Right cardiac atrium (tissue), 5 donors: ENCODE measurements around the gene ITGAX. TPM values are rescaled to one million over a fixed set of nuclear protein-coding genes. Genes with fewer than 3 reads are reported as not detected.

Source experiments
- ATAC-seq, 2 donors: fragments of 200-7000 bp; cut with Tn5 transposase; one replicate each; pipeline versions ENCODE4 v1.8.0 to v1.9.1; 2020; ENCODE audit warnings: moderate library complexity in 2 of 2, mild to moderate bottlenecking in 1 of 2
- DNase-seq, 3 donors: peaks; one replicate each; pipeline ENCODE4 v3.0.0-alpha.2; 2020
- H3K27ac ChIP-seq: one replicate; pipeline ENCODE4 v1.5.1; 2013; ENCODE audit warnings: mild to moderate bottlenecking, low read length, control low read depth, moderate library complexity
- H3K27me3 ChIP-seq: one replicate; pipeline ENCODE4 v1.6.1; 2013; ENCODE audit not compliant: control insufficient read depth, insufficient read depth
- H3K4me1 ChIP-seq: one replicate; pipeline ENCODE4 v1.6.1; 2013; ENCODE audit warnings: low read length; ENCODE audit not compliant: control insufficient read depth, insufficient read depth
- H3K4me3 ChIP-seq: one replicate; pipeline ENCODE4 v1.5.1; 2013; ENCODE audit warnings: low read length, control low read depth
- H3K9me3 ChIP-seq: one replicate; pipeline ENCODE4 v1.6.1; 2013; ENCODE audit warnings: low read length; ENCODE audit not compliant: control insufficient read depth
- WGBS: extraction: QIAGEN DNeasy Blood & Tissue Kit; methylation state at CpG from one replicate; pipeline ENCODE4 v1.1.7; 2013; 5-methylcytosine and 5-hydroxymethylcytosine counted together
- intact Hi-C, 4 donors: fragments of 100-400 bp; cut with DNase I; formaldehyde crosslinking; loops; one replicate each; pipeline versions ENCODE4 v1.11.0 to v1.14.0; 2022 to 2023
- polyA plus RNA-seq: library from polyadenylated mRNA; stranded (reverse); fragments of 200-250 nt; gene quantifications from one replicate; pipeline ENCODE4 v1.2.3, GENCODE V29; 2013
- total RNA-seq, 4 donors: library from RNA; stranded (reverse); fragmentation: NEBNext Ultra II Directional; extraction: Animal tissue kit (Norgen Biotek cat#: 25700); gene quantifications; one replicate each; pipeline ENCODE4 v1.2.1, GENCODE V29; 2021
- donor health status: healthy with polysubstance abuse.
- donor health status: DM: no; HTN: yes; CAD: no.
- donor health status: DM: no; HTN: no; CAD: no.
- donor health status: DM: no; HTN: yes; CAD: no; lungs with severe emphysema.
- donor health status: DM: yes; HTN: yes; CAD: no.

The ITGAX gene
- total and polyA plus RNA-seq, 5 donors = 1.1 to 2.1 (median 1.8) TPM

DNA sequence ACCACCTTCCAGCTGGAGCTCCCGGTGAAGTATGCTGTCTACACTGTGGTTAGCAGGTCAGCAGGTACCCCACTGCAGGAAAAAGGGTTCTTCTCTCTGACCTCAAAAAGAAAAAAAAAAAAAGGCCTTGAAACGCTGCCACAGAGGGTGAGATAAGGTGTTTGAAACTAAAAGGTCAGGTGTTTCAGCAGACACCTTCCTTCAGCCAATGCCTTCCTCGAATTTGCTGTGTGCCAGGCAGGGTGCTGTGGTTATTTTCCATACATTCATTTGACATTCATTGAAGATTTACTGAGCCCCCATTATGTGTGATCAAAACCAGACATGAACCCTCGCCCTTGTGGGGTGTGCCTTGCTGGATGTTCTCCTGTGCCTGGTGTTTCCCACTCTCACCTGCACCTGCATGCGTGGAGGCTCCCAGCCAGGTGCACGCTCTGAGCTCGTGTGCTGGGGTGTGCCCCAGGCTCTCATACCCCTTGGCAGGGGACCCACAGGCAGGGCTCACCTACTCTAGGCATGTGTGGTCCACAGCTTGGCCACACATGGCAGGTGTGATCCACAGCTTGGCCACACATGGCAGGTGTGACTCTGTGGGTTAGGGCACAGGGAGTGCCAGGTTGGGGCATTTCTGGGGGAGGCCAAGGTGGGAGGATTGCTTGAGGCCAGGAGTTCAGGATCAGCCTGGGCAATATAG, 22.4 kb downstream of the ITGAX start:
- Histone ChIP-seq H3K27ac (no peak overlapping the region), H3K9me3 (no peaks in the 10 kb centered on the region), H3K4me1 (no peaks in the 10 kb centered on the region), H3K4me3 (no peak overlapping the region), H3K27me3 (no peaks in the 10 kb centered on the region)
- WGBS = 70% methylated on average over 7 of the region's 7 CpGs
- ATAC-seq (no peak), DNase-seq (no peak)
- intact Hi-C loops = no loop called here

DNA sequence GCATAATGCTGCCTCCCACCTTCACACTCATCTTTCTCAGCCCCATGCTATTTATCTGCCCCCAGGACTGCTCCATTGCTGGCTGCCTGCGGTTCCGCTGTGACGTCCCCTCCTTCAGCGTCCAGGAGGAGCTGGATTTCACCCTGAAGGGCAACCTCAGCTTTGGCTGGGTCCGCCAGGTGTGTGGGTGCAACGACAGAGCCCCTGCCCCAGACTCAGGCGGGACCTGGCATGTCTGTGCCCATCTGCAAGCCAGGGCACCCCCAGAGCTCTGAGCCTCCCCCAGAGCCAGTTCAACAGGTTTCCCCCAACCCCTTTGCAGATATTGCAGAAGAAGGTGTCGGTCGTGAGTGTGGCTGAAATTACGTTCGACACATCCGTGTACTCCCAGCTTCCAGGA, 25.2 kb downstream of the ITGAX start:
- DNase-seq (no peak), ATAC-seq (peak in 1 of 2 donors; percentile 35)
- WGBS = 68% methylated on average over 12 of the region's 12 CpGs
- H3K4me1 ChIP-seq = no peaks in the 10 kb centered on the region
- intact Hi-C loops = no loop called here
- H3K27ac ChIP-seq = no peak overlapping the region
- H3K4me3 ChIP-seq = no peak overlapping the region
- H3K9me3 ChIP-seq = no peaks in the 10 kb centered on the region
- no peaks in the 10 kb centered on the region for H3K27me3 ChIP-seq

DNA sequence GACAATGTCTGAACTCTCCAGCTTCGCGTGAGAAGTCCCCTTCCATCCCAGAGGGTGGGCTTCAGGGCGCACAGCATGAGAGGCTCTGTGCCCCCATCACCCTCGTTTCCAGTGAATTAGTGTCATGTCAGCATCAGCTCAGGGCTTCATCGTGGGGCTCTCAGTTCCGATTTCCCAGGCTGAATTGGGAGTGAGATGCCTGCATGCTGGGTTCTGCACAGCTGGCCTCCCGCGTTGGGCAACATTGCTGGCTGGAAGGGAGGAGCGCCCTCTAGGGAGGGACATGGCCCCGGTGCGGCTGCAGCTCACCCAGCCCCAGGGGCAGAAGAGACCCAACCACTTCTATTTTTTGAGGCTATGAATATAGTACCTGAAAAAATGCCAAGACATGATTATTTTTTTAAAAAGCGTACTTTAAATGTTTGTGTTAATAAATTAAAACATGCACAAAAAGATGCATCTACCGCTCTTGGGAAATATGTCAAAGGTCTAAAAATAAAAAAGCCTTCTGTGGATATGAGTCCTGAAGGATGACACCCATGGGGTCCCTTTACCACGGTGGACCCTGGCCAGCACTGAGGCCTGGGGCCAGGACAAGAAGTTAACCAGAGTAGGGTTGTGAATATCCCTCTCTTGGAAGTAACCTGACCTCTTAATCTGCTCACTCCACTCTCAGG, 27.6 kb downstream of the ITGAX start:
- DNase-seq = peak; percentile 59 to 85 (median 83)
- intact Hi-C loops = no loop called here
- Histone ChIP-seq H3K27ac (no peak overlapping the region), H3K9me3 (no peaks in the 10 kb centered on the region), H3K4me1 (no peaks in the 10 kb centered on the region), H3K4me3 (no peak overlapping the region), H3K27me3 (no peaks in the 10 kb centered on the region)
- peak; percentile 72 to 77 for ATAC-seq
- 22% methylated on average over 14 of the region's 14 CpGs for WGBS

DNA sequence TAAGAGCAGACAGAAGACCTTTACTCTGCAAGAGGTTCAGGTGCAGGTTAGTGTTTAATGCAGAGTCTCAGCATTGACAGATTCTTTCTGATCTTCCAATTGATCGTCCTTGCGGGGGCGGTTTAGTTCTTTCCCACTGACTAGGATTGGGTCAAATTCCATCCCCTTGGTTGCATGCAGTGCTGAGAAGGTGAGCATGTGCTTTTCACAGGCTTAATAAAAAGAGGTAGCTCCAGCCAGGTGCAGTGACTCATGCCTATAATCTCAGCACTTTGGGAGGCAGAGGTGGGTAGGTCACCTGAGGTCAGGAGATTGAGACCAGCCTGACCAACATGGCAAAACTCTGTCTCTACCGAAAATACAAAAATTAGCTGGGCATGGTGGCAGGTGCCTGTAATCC, 30.7 kb downstream of the ITGAX start:
- no peak overlapping the region for H3K27ac ChIP-seq
- no peak overlapping the region for H3K4me3 ChIP-seq
- ATAC-seq = no peak
- no peaks in the 10 kb centered on the region for H3K9me3 ChIP-seq
- H3K27me3 ChIP-seq = no peaks in the 10 kb centered on the region
- no peaks in the 10 kb centered on the region for H3K4me1 ChIP-seq
- intact Hi-C loops = no loop called here
- no peak for DNase-seq
- 83% methylated on average over 4 of the region's 4 CpGs for WGBS

DNA sequence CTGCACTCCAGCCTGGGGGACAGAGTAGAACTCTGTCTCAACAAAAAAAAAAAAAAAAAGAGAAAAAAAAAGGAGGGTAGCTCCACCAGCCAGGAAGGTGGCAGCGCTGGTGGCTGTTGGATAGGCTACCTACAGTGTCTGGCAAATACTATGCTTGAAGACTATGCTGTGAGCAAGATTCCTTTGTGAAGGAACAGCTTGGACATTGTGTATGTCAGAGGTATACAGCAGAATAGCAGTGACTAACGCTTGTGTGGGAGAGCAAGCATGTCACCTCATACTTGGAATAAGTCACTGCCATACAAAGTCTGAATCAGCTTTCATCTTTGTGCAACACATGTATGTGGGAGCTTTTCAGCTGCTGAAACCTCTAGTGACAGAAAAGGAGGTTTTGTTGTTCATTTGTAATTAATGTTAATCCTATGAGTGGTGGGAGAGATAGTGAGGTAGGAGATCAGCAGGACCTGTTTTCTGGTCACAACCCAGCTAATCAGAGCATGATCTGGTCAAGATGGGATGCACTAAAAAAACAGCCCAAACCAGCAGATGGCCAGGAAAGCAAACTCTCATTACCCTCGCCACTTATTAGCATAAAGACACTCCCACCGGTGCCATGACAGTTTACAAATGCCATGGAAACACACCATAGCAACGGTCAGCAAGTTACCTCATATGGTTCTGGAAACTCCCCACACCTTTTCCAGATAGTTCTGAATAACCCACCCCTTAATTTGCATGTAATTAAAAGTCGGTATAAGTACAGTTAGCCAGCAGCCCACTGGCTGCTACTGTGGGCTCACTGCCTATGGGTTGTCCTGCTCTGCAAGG, 31.4 kb downstream of the ITGAX start:
- H3K4me1 ChIP-seq = no peaks in the 10 kb centered on the region
- H3K27me3 ChIP-seq = no peaks in the 10 kb centered on the region
- no peak for DNase-seq
- intact Hi-C loops = no loop called here
- no peak for ATAC-seq
- 52% methylated on average over 6 of the region's 6 CpGs for WGBS
- no peak overlapping the region for H3K4me3 ChIP-seq
- no peaks in the 10 kb centered on the region for H3K9me3 ChIP-seq
- no peak overlapping the region for H3K27ac ChIP-seq

DNA sequence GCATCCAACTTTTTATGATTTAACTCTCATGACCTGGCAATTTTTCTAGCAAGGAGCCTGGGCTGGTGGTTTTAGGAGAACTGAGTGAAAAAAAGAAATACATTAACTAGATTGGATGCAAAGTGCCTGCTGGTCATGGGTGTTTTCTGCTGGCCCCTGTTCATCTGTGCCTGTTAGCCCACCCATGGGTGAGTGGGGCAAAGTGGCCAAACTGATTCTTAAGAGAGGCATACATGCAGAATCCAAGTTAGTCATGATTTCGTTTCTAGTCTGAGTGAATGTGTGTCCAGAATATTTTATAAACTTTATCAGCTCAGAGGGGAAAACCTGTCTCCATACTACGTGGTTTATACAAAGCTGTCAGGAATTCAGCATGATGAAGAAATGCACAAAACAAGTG, 33.6 kb downstream of the ITGAX start:
- no peaks in the 10 kb centered on the region for H3K27me3 ChIP-seq
- no peak overlapping the region for H3K4me3 ChIP-seq
- DNase-seq (no peak), ATAC-seq (no peak)
- H3K4me1 ChIP-seq = no peaks in the 10 kb centered on the region
- H3K27ac ChIP-seq = no peak overlapping the region
- intact Hi-C loops = no loop called here
- no peaks in the 10 kb centered on the region for H3K9me3 ChIP-seq
- WGBS = 51% methylated on average over 2 of the region's 2 CpGs

DNA sequence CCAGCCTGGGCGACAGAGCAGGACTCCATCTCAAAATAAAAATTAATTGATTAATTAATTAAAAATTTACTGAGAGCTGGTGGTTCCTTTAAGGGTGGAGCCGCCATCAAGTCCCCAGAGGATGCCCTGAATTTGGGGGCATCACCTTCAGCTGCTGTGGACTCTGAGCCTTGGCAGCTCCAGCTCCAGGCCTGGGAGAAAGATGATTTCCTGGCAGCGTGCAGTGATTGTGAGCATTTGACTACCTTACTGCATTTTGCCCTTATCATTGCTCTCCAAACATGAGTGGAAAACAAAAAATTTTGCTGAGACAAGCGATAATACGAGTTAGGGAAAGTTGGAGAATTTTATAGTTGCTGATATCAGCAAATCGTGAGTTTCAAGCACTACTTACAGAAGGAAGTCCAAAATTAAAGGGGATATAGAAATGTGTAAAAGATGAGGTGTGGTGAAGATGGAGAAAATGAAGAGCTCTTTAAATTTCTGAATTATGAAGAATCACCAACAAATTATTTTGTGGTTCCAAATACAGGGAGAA, 35.6 kb downstream of the ITGAX start:
- H3K4me3 ChIP-seq = no peak overlapping the region
- H3K27ac ChIP-seq = no peak overlapping the region
- H3K9me3 ChIP-seq = no peaks in the 10 kb centered on the region
- no peaks in the 10 kb centered on the region for H3K4me1 ChIP-seq
- DNase-seq = no peak
- no peaks in the 10 kb centered on the region for H3K27me3 ChIP-seq
- intact Hi-C loops = no loop called here
- ATAC-seq = no peak
- 56% methylated on average over 6 of the region's 6 CpGs for WGBS

DNA sequence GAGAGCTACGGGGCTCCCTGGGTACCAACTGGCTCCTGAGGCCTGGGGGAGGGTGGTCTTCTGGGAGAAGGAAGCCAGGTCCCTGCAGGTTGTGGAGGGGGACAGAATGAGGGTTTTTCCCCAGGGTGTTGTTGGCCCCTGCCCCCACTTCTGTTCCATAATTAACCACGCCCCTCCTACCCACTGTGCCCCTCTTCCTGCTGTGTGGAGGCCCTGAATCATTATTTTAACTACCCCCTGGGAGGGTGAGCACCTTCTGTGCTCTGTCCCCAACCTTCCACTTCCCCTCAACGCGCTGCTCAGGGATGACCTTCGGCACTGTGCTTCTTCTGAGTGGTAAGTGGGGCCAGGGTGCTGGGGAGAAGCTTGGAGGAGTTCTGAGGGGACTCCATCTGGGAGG, 38.1 kb downstream of the ITGAX start, which contains the start of gene ITGAD:
ITGAD (plus strand) TSS at position 280 of the 400 bp plus-strand sequence; CDS start at position 306, 26 bp downstream.
- 62% methylated on average over 5 of the region's 5 CpGs for WGBS
- intact Hi-C loops = no loop called here
- no peak within 1 kb of the TSS for H3K27ac ChIP-seq
- H3K4me1 ChIP-seq = no peaks in the 10 kb centered on the region
- no peak within 1 kb of the TSS for H3K4me3 ChIP-seq
- H3K9me3 ChIP-seq = no peaks in the 10 kb centered on the region
- no peaks in the 10 kb centered on the region for H3K27me3 ChIP-seq
- ATAC-seq = no peak
- no peak for DNase-seq

DNA sequence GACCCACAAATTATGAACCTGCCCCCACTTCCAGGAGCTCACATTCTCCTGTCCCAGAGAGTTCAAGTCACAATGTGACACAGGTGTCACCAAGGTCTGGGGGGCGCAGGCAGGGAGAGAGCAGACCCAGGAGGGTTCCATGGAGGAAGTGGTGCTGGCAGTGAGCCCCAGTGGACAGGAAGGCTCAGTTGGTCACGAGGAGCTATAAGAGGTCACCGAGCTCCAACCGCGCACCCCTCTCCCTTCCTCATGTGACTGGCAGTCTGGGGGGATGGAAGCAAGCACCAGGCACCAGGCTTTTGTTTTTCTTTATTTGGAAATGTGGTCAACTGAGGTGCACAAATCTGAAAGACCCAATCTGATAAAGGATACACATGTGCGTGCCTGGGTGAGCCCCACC, 40.7 kb downstream of the ITGAX start:
- H3K4me3 ChIP-seq = no peak overlapping the region
- 56% methylated on average over 6 of the region's 6 CpGs for WGBS
- no peak overlapping the region for H3K27ac ChIP-seq
- H3K9me3 ChIP-seq = no peaks in the 10 kb centered on the region
- no peaks in the 10 kb centered on the region for H3K27me3 ChIP-seq
- peak in 1 of 3 donors; percentile 71 for DNase-seq
- no peaks in the 10 kb centered on the region for H3K4me1 ChIP-seq
- ATAC-seq = peak in 1 of 2 donors; percentile 11
- intact Hi-C loops = no loop called here

DNA sequence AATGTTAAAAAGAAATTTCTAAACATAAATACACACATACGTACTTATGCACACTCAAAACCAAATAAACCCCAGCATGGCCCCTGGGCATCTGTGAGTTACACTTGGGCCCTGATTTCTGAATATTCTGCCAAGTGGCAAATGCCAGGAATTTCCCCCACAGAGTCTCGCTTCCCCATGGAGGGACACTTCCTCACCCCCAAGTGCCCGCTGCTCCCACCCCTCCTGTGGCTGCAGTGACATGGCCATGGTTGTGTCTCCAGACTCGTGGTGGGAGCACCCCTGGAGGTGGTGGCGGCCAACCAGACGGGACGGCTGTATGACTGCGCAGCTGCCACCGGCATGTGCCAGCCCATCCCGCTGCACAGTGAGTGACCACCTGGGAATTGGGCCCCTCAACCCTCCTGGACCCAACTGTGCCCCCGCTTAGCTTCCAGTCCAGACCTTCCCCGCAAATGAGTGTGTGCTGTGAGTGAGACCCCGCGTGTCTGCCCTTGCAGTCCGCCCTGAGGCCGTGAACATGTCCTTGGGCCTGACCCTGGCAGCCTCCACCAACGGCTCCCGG, 42.2 kb downstream of the ITGAX start:
- Histone ChIP-seq H3K4me3 (no peak overlapping the region), H3K27me3 (no peaks in the 10 kb centered on the region), H3K4me1 (no peaks in the 10 kb centered on the region), H3K27ac (no peak overlapping the region), H3K9me3 (no peaks in the 10 kb centered on the region)
- WGBS = 76% methylated on average over 18 of the region's 18 CpGs
- intact Hi-C loops = no loop called here
- ATAC-seq (no peak), DNase-seq (no peak)
